ENCODE data around the gene LRRC3C. TPM values are rescaled to one million over a fixed set of nuclear protein-coding genes. Genes with fewer than 3 reads are reported as not detected.

The LRRC3C gene
- total and polyA plus RNA-seq, 4 donors, result not detected

DNA sequence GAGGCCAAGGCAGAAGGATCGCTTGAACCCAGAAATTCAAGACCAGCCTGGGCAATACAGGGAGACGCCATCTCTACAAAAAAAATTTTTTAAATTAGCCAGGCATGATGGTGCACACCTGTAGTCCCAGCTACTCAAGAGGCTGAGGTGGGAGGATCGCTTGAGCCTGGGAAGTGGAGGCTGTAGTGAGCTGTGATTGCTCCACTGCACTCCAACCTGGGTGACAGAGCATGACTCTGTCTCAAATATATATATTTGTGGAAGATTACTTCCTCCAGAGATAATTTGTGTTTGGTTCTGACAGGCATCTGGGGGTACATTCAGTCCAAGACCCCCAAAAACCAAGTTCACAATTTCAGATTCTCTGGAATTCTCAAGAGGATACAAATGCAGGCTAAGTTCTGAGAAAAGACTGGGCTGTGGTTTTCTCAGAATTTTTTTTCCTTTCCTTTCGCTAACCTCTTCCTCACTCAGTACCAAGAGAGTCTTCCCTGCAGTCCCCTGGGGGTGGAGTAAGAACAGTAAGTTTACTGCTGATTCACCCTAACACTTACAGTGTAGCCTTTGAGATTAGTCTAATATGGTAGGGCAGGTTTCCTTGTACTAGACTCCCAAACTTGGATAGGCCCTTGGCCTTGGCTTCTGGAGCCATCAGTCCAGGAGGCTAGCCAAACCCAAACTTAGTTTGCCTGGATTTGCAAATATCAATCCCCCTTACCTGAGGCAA lies 24.2 kb upstream of the LRRC3C start:
- Histone ChIP-seq H3K27me3 (ENCODE audit: control insufficient read depth in 1 of 2, insufficient read depth in 2 of 2, low read length in 1 of 2) (no peaks in the 10 kb centered on the region), H3K27ac (ENCODE audit: low read depth in 1 of 2, low read length in 2 of 2) (no peak overlapping the region), H3K4me3 (ENCODE audit: low read length in 2 of 2) (no peak overlapping the region), H3K9me3 (ENCODE audit: control insufficient read depth, low read length) (no peaks in the 10 kb centered on the region), H3K4me1 (ENCODE audit: control insufficient read depth in 1 of 2, insufficient read depth in 2 of 2, low read length in 2 of 2) (no peaks in the 10 kb centered on the region), H3K36me3 (ENCODE audit: control insufficient read depth in 1 of 2, insufficient read depth in 2 of 2, low read length in 1 of 2) (no peaks in the 10 kb centered on the region)
- intact Hi-C loops (cut with DNase I), result no loop called here
- 91 to 98% methylated on average over 4 of the region's 4 CpGs for WGBS, 2 donors
- DNase-seq, result no peak
- ATAC-seq (ENCODE audit: low FRiP score), result no peak

- H3K27me3 ChIP-seq (ENCODE audit: control insufficient read depth in 1 of 2, insufficient read depth in 2 of 2, low read length in 1 of 2), result no peaks in the 10 kb centered on the region
- H3K36me3 ChIP-seq (ENCODE audit: control insufficient read depth in 1 of 2, insufficient read depth in 2 of 2, low read length in 1 of 2), result no peaks in the 10 kb centered on the region
- WGBS, 2 donors, result 71 to 75% methylated on average over 3 of the region's 3 CpGs
- no peak for DNase-seq
- no peaks in the 10 kb centered on the region for H3K9me3 ChIP-seq (ENCODE audit: control insufficient read depth, low read length)
- intact Hi-C loops (cut with DNase I), result no loop called here
- no peak for ATAC-seq (ENCODE audit: low FRiP score)
- H3K4me1 ChIP-seq (ENCODE audit: control insufficient read depth in 1 of 2, insufficient read depth in 2 of 2, low read length in 2 of 2), result no peaks in the 10 kb centered on the region
- no peak overlapping the region for H3K4me3 ChIP-seq (ENCODE audit: low read length in 2 of 2)
- H3K27ac ChIP-seq (ENCODE audit: low read depth in 1 of 2, low read length in 2 of 2), result no peak overlapping the region
These were observed 22.6 kb upstream of the LRRC3C start for GRCh38 chr17:39904990-39905288.

DNA sequence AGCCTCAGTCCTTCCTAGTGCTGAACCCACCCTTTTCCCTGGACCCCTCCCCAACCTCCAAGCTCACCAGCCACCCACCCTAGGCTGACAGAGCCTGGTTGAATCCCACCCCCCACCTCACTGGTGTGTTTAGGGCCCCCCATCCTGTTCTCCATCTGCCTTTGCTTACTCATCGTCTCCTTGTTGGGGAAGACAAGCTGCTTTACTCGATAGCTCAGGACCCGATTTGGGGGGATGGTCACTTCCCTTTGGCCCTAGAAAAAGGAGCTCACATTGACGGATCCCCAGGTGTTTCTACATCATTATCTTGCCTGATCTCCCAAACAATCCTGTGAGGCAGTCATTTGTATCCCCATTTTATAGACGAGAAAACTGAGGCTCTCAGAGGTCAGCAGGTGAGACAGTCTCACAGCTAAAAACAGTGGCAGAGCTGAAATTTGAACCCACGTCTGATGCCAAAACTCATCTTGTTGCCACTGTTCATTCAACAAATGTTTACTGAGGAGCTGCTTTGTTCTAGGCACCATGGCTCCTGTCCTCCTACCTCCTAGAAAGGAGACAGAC lies 18.7 kb upstream of the LRRC3C start:
- Histone ChIP-seq H3K27ac (ENCODE audit: low read depth in 1 of 2, low read length in 2 of 2) (no peak overlapping the region), H3K9me3 (ENCODE audit: control insufficient read depth, low read length) (no peaks in the 10 kb centered on the region), H3K4me1 (ENCODE audit: control insufficient read depth in 1 of 2, insufficient read depth in 2 of 2, low read length in 2 of 2) (no peaks in the 10 kb centered on the region), H3K36me3 (ENCODE audit: control insufficient read depth in 1 of 2, insufficient read depth in 2 of 2, low read length in 1 of 2) (no peaks in the 10 kb centered on the region), H3K27me3 (ENCODE audit: control insufficient read depth in 1 of 2, insufficient read depth in 2 of 2, low read length in 1 of 2) (no peaks in the 10 kb centered on the region), H3K4me3 (ENCODE audit: low read length in 2 of 2) (no peak overlapping the region)
- intact Hi-C loops (cut with DNase I), result no loop called here
- ATAC-seq (ENCODE audit: low FRiP score) (no peak), DNase-seq (no peak)
- 93 to 94% methylated on average over 6 of the region's 6 CpGs for WGBS, 2 donors

GRCh38 chr17:39913989-39914388 lies 13.5 kb upstream of the LRRC3C start:
- no peak overlapping the region for H3K27ac ChIP-seq (ENCODE audit: low read depth in 1 of 2, low read length in 2 of 2)
- no peak overlapping the region for H3K4me3 ChIP-seq (ENCODE audit: low read length in 2 of 2)
- WGBS, 2 donors, result 74 to 86% methylated on average over 3 of the region's 3 CpGs
- H3K27me3 ChIP-seq (ENCODE audit: control insufficient read depth in 1 of 2, insufficient read depth in 2 of 2, low read length in 1 of 2), result no peaks in the 10 kb centered on the region
- H3K4me1 ChIP-seq (ENCODE audit: control insufficient read depth in 1 of 2, insufficient read depth in 2 of 2, low read length in 2 of 2), result no peaks in the 10 kb centered on the region
- intact Hi-C loops (cut with DNase I), result no loop called here
- ATAC-seq (ENCODE audit: low FRiP score) (no peak), DNase-seq (no peak)
- no peaks in the 10 kb centered on the region for H3K9me3 ChIP-seq (ENCODE audit: control insufficient read depth, low read length)
- H3K36me3 ChIP-seq (ENCODE audit: control insufficient read depth in 1 of 2, insufficient read depth in 2 of 2, low read length in 1 of 2), result peaks cover 0 to 1% of the 10 kb centered on the region in 2 donors

GRCh38 chr17:39915559-39915958 lies 12.0 kb upstream of the LRRC3C start:
- intact Hi-C loops (cut with DNase I), result no loop called here
- ATAC-seq (ENCODE audit: low FRiP score) (no peak), DNase-seq (no peak)
- Histone ChIP-seq H3K36me3 (ENCODE audit: control insufficient read depth in 1 of 2, insufficient read depth in 2 of 2, low read length in 1 of 2) (peaks cover 0 to 3% of the 10 kb centered on the region in 2 donors), H3K27ac (ENCODE audit: low read depth in 1 of 2, low read length in 2 of 2) (no peak overlapping the region), H3K9me3 (ENCODE audit: control insufficient read depth, low read length) (no peaks in the 10 kb centered on the region), H3K27me3 (ENCODE audit: control insufficient read depth in 1 of 2, insufficient read depth in 2 of 2, low read length in 1 of 2) (no peaks in the 10 kb centered on the region), H3K4me3 (ENCODE audit: low read length in 2 of 2) (no peak overlapping the region), H3K4me1 (ENCODE audit: control insufficient read depth in 1 of 2, insufficient read depth in 2 of 2, low read length in 2 of 2) (no peaks in the 10 kb centered on the region)
- WGBS, 2 donors, result 74 to 81% methylated on average over 4 of the region's 4 CpGs

GRCh38 chr17:39916918-39917317 lies 10.6 kb upstream of the LRRC3C start:
- Histone ChIP-seq H3K27me3 (ENCODE audit: control insufficient read depth in 1 of 2, insufficient read depth in 2 of 2, low read length in 1 of 2) (no peaks in the 10 kb centered on the region), H3K9me3 (ENCODE audit: control insufficient read depth, low read length) (no peaks in the 10 kb centered on the region), H3K4me1 (ENCODE audit: control insufficient read depth in 1 of 2, insufficient read depth in 2 of 2, low read length in 2 of 2) (no peaks in the 10 kb centered on the region), H3K4me3 (ENCODE audit: low read length in 2 of 2) (no peak overlapping the region), H3K27ac (ENCODE audit: low read depth in 1 of 2, low read length in 2 of 2) (no peak overlapping the region), H3K36me3 (ENCODE audit: control insufficient read depth in 1 of 2, insufficient read depth in 2 of 2, low read length in 1 of 2) (peaks cover 0 to 3% of the 10 kb centered on the region in 2 donors)
- WGBS, 2 donors, result 87 to 90% methylated on average over 7 of the region's 7 CpGs
- intact Hi-C loops (cut with DNase I), result no loop called here
- ATAC-seq (ENCODE audit: low FRiP score), result no peak
- no peak for DNase-seq

GRCh38 chr17:39919087-39919683 lies 8.3 kb upstream of the LRRC3C start:
- 96 to 98% methylated on average over 9 of the region's 9 CpGs for WGBS, 2 donors
- no peak for DNase-seq
- ATAC-seq (ENCODE audit: low FRiP score), result no peak
- Histone ChIP-seq H3K27me3 (ENCODE audit: control insufficient read depth in 1 of 2, insufficient read depth in 2 of 2, low read length in 1 of 2) (no peaks in the 10 kb centered on the region), H3K36me3 (ENCODE audit: control insufficient read depth in 1 of 2, insufficient read depth in 2 of 2, low read length in 1 of 2) (peaks cover 0 to 10% of the 10 kb centered on the region in 2 donors), H3K27ac (ENCODE audit: low read depth in 1 of 2, low read length in 2 of 2) (no peak overlapping the region), H3K4me3 (ENCODE audit: low read length in 2 of 2) (no peak overlapping the region), H3K4me1 (ENCODE audit: control insufficient read depth in 1 of 2, insufficient read depth in 2 of 2, low read length in 2 of 2) (no peaks in the 10 kb centered on the region), H3K9me3 (ENCODE audit: control insufficient read depth, low read length) (no peaks in the 10 kb centered on the region)
- intact Hi-C loops (cut with DNase I), result no loop called here

GRCh38 chr17:39920218-39921210 lies 7.0 kb upstream of the LRRC3C start:
- Histone ChIP-seq H3K27ac (ENCODE audit: low read depth in 1 of 2, low read length in 2 of 2) (no peak overlapping the region), H3K4me3 (ENCODE audit: low read length in 2 of 2) (no peak overlapping the region), H3K36me3 (ENCODE audit: control insufficient read depth in 1 of 2, insufficient read depth in 2 of 2, low read length in 1 of 2) (peaks cover 0 to 10% of the 10 kb centered on the region in 2 donors), H3K9me3 (ENCODE audit: control insufficient read depth, low read length) (no peaks in the 10 kb centered on the region), H3K27me3 (ENCODE audit: control insufficient read depth in 1 of 2, insufficient read depth in 2 of 2, low read length in 1 of 2) (no peaks in the 10 kb centered on the region), H3K4me1 (ENCODE audit: control insufficient read depth in 1 of 2, insufficient read depth in 2 of 2, low read length in 2 of 2) (no peaks in the 10 kb centered on the region)
- WGBS, 2 donors, result 77 to 78% methylated on average over 19 of the region's 19 CpGs
- intact Hi-C loops (cut with DNase I), result loop anchor here in 1 of 2 donors (5.0 kb wide), 1 partner anchor 42 kb away; the partner anchor contains the start of gene GSDMA
- DNase-seq (peak in 1 of 2 donors; percentile 24), ATAC-seq (ENCODE audit: low FRiP score) (no peak)

Data from aorta (tissue), 5 donors.